Measurements from ENCODE around the gene PCDH19.

DNA sequence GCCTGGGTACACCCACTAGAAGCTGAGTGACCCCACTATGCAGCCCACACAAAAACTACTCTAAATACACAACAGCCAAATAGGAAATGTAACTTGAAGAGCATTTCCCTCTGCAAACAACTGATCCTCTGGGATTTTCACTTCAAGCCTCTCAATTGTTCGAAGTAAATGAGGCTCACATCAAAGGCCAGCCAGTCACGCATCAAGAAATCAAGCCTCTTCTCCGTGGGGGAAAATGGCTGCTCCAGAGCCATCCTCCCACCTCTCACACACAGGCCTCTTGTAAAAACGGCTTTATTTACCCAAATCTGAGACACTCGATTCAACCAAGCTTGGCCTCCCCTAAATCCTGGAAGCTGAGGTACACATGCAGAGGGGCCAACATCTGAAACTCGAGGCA is 14.3 kb downstream of the PCDH19 start:
- no peak for TF ChIP-seq CTCF (IDR thresholded peaks at IDR 0.05; ENCODE audit: low read depth, low read length, poor library complexity, severe bottlenecking)
- TF ChIP-seq EZH2phosphoT487 (IDR thresholded peaks at IDR 0.05; ENCODE audit: borderline replicate concordance, low read length) = no peak
